GM18498 (cell line): Measurements from ENCODE around the gene REXO5.
"Not testable (repeated sequence)": the region's sequence is repeated elsewhere in the genome, so short reads cannot be mapped to it uniquely, and the experiment has no call there.

Source experiments
- ATAC-seq: cut with Tn5 transposase; IDR thresholded peaks from one replicate; pipeline ENCODE4 v1.9.1; 2021; ENCODE audit warnings: mild to moderate bottlenecking, moderate library complexity; ENCODE audit not compliant: unreplicated experiment

The REXO5 gene, protein sequence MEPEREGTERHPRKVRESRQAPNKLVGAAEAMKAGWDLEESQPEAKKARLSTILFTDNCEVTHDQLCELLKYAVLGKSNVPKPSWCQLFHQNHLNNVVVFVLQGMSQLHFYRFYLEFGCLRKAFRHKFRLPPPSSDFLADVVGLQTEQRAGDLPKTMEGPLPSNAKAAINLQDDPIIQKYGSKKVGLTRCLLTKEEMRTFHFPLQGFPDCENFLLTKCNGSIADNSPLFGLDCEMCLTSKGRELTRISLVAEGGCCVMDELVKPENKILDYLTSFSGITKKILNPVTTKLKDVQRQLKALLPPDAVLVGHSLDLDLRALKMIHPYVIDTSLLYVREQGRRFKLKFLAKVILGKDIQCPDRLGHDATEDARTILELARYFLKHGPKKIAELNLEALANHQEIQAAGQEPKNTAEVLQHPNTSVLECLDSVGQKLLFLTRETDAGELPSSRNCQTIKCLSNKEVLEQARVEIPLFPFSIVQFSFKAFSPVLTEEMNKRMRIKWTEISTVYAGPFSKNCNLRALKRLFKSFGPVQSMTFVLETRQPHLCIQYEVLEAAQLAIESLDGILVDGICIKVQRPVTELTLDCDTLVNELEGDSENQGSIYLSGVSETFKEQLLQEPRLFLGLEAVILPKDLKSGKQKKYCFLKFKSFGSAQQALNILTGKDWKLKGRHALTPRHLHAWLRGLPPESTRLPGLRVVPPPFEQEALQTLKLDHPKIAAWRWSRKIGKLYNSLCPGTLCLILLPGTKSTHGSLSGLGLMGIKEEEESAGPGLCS

DNA sequence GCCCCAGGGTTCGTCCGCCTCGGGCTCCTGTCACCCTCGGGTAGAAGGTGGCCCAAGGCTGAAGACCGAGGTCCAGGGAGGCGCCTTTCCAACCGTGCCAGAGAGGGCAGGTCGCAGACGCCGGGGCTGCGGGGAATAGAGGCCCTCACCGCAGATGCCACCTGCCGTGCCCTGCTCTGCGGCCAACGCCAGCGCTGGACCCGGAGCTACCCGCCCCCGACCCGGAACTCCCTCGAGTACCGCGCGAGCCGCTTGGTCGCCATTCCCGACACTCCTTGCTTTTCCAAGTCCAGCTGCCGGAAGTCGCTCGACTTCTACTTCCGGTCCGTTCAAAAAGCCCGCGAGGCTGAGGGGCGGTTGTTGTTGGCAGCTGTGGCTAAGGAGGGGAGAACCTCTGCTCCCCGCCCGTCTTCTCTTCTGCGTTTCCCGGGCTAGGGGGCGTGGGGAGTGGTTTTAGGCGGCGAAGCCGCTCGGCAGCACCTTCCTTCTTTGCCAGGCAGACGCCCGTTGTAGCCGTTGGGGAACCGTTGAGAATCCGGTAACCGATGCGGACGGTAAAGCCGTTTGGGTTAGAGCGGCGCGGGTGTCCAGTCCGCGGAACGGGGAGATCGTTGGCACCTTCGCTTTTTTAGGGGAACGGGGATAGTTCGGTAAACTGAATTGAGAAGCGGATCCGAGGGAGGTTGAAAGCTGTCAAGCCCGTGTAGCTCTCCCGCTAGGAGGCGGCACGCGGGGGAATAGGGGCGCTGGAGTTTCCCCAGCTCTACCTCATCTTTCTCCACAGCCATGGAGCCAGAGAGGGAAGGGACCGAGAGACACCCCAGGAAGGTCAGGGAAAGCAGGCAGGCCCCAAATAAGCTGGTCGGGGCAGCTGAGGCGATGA lies at the start of gene REXO5, which contains the start of gene ERI2:
REXO5 (plus strand) TSS at position 360 of the 883 bp plus-strand sequence; CDS start at position 787, 427 bp downstream.
ERI2 (minus strand) TSS at position 305 of the 883 bp plus-strand sequence; CDS start at position 263, 42 bp downstream.
- ATAC-seq = peak; percentile 77

DNA sequence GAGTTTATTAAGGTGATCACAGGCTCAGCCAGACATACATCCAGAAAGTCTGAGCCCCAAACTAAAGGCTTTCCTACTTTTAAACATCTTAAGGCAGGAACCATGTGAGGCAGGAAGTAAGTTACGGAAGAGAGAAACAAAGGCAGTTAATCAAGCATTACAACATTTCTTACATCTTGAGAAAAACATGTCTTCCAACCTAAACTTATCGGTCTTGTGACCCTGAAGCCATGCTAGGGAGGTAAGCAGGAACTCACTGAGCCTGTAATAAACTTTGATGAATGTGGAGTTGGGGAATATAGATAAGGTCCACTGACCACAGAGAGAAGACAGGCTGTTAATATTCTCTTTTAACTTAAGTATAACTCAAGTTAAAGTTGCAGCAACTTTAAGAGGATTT lies 46.0 kb upstream of the REXO5 start:
- ATAC-seq = no peak

DNA sequence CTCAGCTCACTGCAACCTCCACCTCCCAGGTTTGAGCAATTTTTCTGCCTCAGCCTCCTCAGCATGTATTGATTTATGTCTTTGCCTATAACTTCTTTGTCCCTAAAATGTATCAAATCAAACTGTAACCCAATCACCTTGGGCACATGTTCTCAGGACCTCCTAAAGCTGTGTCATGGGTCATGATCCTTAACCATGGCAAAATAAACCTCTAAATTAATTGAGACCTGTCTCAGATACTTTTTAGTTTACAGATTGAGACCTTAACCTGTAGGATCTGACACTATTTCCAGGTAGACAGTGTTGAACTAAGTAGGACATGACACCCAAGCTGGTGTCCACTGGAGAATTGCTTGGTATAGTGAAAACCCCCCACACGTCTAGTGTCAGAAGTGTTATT lies 45.2 kb upstream of the REXO5 start:
- no peak for ATAC-seq

DNA sequence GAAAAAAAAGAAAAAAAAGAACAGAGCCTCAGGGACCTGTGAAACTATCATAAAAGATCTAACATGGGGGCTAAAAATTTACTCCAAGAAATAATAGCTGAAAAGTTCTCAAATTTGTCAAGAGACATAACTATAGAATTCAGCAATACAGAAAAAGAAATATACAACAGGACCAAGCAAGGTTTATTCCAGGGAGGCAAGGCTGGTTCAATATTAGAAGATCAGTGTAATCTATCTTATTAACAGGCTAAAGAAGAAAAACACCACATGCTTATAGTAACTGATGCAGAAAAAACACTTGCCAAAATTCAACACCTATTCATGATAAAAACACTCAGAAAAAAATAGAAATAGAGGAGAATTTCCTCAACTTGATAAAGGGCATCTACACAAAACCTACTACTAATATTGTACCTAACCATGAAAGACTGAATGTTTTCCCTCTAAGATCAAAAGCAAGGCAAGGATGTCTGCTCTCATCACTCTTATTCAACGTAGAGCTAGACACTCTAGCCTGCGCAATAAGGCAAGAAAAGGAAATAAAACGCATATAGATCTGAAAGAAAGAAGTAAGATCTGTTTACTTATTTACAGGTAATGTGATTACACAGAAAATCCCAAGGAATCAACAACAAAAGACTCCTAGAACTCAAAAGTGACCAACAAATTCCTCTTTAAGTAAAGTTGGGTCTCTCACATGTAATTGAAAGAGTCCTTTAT lies 43.8 kb upstream of the REXO5 start:
- no peak for ATAC-seq

DNA sequence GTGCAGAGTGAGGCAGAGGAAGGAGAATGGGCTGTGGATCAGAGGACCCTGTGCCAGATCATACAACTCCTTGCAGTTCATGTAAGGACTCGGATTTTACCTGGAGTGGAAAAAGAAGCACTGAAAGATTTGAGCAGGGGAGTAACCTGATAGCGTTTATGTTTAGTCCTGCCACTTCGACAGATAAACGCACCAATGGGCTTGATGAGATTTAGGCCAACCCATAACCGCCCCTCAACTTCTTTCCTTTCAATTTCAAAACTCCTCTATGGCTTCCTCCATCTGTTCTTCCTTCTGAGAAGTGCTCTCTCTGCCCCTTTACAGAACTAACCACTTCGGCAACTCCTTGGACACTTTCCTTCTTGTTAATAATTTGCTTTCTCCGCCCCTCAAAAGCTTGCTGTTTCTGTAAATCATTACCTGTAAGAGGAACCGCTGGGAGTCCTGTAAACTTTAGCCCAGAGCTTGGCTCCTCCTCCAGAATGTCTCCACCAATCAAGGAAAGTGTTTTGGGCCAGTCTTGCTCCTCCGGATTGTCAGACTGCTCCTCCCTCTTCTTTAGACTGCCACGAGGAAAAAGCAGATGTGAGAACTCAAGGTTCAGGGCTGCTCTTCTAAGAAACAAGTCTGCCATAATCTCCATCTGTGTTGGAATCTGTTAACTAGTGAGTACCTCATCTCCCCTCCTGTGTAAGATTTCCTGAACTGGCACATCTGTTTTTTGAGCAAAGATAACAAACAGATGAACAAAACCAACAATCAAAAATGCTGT lies 42.7 kb upstream of the REXO5 start, which contains the start of gene ACSM3:
ACSM3 (plus strand) TSS at position 554 of the 772 bp plus-strand sequence. CDS start 6,021 bp downstream, outside the sequence.
- peak; percentile 96 for ATAC-seq

DNA sequence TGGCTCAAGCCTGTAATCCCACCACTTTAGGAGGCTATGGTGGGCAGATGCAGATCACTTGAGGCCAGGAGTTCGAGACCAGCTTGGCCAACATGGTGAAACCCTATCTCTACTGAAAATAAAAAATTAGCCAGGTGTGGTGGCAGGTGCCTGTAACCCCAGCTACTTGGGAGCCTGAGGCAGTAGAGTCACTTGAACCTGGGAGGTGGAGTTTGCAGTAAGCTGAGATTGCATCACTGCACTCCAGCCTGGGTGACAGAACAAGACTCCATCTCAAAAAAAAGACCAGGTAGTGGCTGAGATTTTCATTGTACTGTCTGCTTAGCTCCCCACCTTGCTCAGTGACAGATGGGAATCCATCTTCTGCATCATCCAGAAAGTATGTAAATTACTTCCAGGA lies 41.9 kb upstream of the REXO5 start:
- ATAC-seq = not testable (repeated sequence)

DNA sequence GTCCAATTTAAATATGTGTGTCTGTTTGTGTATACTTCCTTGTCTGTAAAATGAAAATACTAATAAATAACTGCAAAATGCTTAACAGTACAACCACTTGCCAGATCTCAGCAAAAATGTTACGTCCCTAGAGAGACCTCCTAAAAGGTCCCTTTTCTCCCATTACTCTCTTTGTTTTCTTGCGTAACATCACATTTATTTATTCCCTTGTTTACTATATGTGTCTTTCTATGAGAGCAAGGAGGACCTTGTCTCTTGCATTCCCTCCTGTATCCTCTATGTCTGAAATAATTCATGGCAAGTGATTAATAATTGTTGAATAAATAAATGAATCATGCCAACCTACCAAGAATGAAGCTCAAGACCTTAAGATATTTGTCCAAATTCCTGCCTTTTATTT lies 40.6 kb upstream of the REXO5 start:
- no peak for ATAC-seq

DNA sequence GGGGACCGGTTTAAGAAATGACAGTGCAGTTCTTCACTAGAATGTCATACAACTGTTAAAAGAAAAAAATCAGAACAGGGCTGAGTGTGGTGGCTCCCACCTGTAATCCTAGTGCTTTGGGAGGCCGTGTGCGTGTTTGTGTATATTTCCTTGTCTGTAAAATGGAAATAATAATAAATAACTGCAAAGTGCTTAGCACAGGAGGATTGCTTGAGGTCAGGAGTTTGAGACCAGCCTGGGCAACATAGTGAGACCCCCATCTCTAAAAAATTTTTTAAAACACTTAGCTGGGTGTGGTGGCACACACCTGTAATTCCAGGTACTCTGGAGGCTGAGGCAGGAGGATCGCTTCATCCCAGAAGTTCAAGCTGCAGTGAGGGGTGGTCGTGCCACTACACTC lies 40.0 kb upstream of the REXO5 start:
- no peak for ATAC-seq

DNA sequence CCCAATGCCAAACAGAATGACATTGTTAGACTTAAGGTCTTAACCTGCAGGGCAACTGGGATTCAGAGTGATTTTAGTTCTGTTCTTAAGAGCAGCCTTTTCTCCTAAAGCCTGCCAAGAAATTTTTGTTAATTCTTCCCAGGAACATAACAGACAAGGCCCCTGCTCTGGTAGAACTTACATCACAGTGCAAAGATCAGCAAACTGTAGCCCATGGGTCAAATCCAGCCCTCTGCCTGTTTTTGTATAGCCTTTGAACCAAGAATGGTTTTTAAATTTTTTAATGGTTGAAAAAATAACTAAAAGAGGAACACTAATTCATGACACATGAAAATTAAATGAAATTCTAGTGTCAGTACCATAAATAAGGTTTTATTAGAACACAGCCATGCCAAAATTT lies 38.8 kb upstream of the REXO5 start:
- ATAC-seq = no peak

DNA sequence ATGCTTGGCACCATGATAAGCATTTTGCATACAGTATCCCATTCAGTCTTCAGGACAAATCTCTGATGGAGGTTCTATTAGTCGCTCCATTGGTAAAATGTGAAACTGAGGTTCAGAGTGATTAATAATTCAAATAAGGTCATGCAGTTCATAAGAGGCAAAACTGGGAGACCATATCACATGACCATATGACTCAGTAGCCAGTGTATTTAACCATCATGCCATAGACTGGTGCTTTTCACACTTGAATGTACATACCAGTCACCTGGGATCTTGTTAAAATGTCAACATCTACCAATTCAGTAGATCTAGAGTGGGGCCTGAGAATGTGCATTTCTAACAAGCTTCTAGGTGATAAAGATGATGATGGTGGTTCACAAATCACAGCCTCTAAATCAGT lies 38.2 kb upstream of the REXO5 start:
- no peak for ATAC-seq

DNA sequence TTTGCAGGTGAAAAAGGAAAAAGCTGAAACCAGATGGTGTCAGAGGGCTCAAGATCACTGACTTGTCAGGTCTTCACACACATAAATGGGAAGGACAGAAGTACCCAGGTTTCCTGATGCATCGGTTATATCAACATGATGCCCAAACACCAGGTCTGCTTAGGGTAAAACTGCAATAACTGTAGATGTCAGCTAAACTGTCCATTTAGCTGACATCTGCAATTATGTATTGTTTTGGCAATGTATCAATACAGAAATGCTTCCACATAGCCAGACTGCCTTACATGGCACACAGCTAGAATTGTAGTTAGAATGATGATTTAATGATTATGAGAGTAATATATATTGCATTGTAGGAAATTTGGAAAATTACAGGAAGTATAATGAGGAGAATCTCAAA lies 37.5 kb upstream of the REXO5 start:
- ATAC-seq = no peak

DNA sequence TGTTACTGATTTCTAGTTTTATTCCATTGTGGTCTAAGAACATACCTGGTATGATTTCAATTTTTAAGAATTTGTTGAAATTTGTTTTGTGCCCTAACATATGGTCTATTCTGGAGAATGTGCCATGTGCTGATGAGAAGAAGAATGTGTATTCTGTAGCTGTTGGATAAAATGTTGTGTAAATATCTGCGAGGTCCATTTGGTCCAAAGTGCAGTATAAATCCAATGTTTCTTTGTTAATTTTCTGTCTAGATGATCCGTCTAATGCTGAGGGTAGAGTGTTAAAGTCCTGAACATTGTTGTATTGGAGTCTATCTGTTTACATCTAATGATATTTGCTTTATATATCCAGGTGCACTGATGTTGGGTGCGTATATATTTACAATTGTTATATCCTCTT lies 32.6 kb upstream of the REXO5 start:
- ATAC-seq = no peak

DNA sequence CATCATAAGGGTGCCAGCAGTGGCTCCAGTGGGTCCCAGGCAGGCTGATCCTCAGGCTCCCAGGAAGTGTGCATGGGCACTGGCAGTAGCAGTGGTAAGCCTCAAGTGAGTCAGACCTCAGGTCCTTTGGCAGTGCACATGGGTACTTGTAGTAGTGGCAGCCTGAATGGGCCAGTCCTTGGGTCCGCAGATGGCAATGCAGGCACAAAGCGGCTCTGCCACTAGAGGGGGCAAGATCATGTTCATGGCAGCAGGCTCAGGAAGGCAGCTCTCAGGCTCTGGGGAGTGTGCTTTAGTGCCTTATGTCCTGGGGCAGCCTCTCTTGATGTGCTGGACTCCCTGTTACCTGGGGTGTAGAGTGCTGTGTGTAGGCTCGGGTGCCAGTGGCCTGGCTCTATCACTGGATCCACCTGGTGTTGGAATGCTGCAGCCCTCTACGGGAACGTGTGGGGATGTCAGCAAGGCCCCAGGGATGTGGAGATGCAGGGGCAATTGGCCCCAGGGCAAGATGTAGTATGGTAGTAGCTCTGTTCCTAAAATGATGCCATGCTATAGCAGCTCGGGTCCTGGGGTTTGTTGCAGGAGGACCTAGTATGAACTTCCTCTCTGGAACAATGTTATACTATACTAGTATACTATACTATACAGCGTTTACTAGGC lies 31.5 kb upstream of the REXO5 start:
- ATAC-seq = no peak

DNA sequence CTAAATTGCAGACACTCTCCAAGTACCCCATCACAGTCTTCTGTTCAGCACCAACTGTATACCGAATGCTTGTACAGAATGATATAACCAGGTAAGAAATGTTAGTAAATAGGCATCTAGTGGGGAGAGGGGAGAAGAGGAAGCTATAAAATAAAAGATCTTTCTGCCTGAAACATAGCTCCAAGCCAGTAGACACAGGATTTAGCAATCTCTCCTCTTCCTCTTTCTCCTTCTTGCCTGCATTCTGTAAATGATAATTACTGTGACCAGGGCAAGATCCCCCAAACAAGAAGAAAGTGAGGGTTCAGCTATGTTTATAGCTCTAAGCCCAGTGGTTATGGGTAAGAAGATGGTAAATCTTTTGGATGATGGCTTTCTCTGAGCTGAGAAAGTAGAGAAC lies 24.6 kb upstream of the REXO5 start:
- ATAC-seq = no peak

DNA sequence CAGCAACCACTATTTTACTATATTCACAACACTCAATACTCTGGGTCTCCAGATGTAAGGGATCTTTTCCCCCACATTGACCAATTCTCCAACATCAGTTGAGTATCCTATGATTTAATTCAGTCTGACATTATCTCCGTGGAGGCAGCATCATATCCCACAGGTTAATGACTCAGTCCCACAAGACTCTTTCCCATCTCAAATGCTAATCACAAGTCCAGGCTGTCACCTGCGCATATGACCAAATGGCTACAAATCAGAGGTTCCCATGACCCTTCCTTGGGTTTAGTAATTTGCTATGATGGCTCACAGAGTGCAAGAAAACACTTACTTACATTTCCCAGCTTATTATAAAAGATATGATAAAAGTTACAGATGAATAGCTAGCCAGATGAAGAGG lies 23.9 kb upstream of the REXO5 start:
- ATAC-seq = no peak

DNA sequence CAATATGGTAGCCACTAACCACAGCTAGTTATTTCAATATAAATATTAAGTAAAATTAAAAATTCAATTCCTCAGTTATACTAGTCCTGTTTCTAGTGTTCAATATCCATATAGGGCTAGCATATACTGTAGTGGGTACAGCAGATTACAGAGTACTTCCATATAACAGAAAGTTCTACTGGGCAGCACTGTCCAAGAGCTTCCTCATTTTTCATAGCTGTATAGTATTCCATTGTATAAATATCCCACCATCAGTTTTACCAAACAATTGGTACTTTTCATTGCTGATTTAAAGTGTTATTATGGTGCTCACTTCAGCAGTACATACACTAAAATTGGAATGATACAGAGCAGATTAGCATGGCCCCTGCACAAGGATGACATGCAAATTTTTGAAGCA lies 22.1 kb upstream of the REXO5 start:
- no peak for ATAC-seq

DNA sequence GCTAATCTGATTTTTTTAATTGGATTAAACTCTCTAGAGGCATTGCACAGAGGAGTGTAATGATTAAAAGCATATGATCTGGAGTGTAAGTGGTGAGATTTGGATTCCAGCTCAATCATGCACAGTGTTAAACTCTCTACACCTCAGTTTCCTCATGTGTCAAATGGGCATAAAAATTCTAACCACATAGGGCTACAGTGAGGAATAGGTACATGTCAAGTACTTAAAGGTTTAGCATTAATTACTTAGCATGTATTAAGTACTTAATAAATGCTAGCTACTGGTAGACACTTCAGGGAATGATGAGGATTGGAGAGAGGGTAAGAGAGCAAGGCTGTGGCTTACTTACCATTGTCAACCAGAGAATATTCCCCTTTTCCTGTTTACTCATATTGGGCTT lies 17.2 kb upstream of the REXO5 start:
- no peak for ATAC-seq

DNA sequence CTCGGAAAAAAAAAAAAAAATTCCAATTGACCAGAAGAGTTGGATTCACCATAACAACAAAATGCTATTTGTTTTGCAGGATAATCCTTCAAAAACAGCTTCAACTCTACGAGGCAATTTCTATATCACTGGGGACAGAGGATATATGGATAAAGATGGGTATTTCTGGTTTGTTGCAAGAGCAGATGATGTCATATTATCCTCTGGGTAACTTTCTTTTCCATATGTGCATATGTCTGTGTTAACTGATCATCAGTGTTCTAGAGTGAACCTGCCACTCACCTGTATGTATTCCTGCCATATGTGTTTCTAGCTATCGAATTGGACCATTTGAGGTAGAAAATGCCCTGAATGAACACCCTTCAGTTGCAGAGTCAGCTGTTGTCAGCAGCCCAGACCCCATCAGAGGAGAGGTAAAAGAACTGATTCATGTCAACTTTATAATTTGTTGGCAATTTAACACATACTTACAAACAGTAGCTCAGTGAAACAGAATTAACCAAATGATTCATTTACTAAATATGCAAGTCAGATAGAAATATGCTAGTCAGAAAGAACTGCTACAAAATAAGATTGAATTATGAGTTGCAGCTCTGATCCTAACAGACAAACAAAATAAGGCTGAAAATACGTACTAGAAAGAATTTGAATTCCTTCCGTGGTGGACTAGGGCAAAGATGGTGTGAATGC lies 14.3 kb upstream of the REXO5 start:
- no peak for ATAC-seq
